ENCODE results near the gene DAD1.
"Not testable (repeated sequence)": the region's sequence is repeated elsewhere in the genome, so short reads cannot be mapped to it uniquely, and the experiment has no call there.

Gene DAD1

GRCh38 chr14:22556021-22556989 is 32.7 kb downstream of the DAD1 start:
- peak overlapping the region; percentile 29 to 64 for H3K4me3 ChIP-seq (ENCODE audit: low read depth in 1 of 2, low read length in 2 of 2)
- no peaks in the 10 kb centered on the region for H3K36me3 ChIP-seq (ENCODE audit: insufficient read depth, low read length)
- no peaks in the 10 kb centered on the region for H3K9me3 ChIP-seq (ENCODE audit: low read length)
- H3K27me3 ChIP-seq (ENCODE audit: control insufficient read depth in 1 of 2, insufficient read depth in 2 of 2, low read length in 2 of 2): no peaks in the 10 kb centered on the region
- H3K27ac ChIP-seq (ENCODE audit: low read depth, low read length): peak overlapping the region; percentile 12
- H3K9ac ChIP-seq (ENCODE audit: low read length): peak overlapping the region; percentile 33
- peaks cover 6% of the 10 kb centered on the region for H3K4me1 ChIP-seq (ENCODE audit: insufficient read depth, low read length)

GRCh38 chr14:22555384-22556011 is 33.5 kb downstream of the DAD1 start:
- no peak overlapping the region for H3K9ac ChIP-seq (ENCODE audit: low read length)
- H3K36me3 ChIP-seq (ENCODE audit: insufficient read depth, low read length): no peaks in the 10 kb centered on the region
- H3K9me3 ChIP-seq (ENCODE audit: low read length): no peaks in the 10 kb centered on the region
- H3K4me1 ChIP-seq (ENCODE audit: insufficient read depth, low read length): peaks cover 11% of the 10 kb centered on the region
- no peak overlapping the region for H3K4me3 ChIP-seq (ENCODE audit: low read depth in 1 of 2, low read length in 2 of 2)
- H3K27me3 ChIP-seq (ENCODE audit: control insufficient read depth in 1 of 2, insufficient read depth in 2 of 2, low read length in 2 of 2): no peaks in the 10 kb centered on the region
- no peak overlapping the region for H3K27ac ChIP-seq (ENCODE audit: low read depth, low read length)

- Histone ChIP-seq H3K4me1 (ENCODE audit: insufficient read depth, low read length) (peaks cover 16% of the 10 kb centered on the region), H3K9ac (ENCODE audit: low read length) (no peak overlapping the region), H3K27ac (ENCODE audit: low read depth, low read length) (no peak overlapping the region)
These were observed 34.3 kb downstream of the DAD1 start for GRCh38 chr14:22554498-22555383.

GRCh38 chr14:22553861-22554497 is 35.0 kb downstream of the DAD1 start:
- not testable (repeated sequence) for H3K27me3 ChIP-seq (ENCODE audit: control insufficient read depth in 1 of 2, insufficient read depth in 2 of 2, low read length in 2 of 2); H3K36me3 ChIP-seq (ENCODE audit: insufficient read depth, low read length); H3K9me3 ChIP-seq (ENCODE audit: low read length); H3K4me3 ChIP-seq (ENCODE audit: low read depth in 1 of 2, low read length in 2 of 2); H3K27ac ChIP-seq (ENCODE audit: low read depth, low read length); H3K9ac ChIP-seq (ENCODE audit: low read length)
- H3K4me1 ChIP-seq (ENCODE audit: insufficient read depth, low read length): peaks cover 16% of the 10 kb centered on the region

More at GRCh38 chr14:22554498-22555383, 34.3 kb downstream of the DAD1 start:
- no peaks in the 10 kb centered on the region for H3K9me3 ChIP-seq (ENCODE audit: low read length)
- no peaks in the 10 kb centered on the region for H3K27me3 ChIP-seq (ENCODE audit: control insufficient read depth in 1 of 2, insufficient read depth in 2 of 2, low read length in 2 of 2)
- no peaks in the 10 kb centered on the region for H3K36me3 ChIP-seq (ENCODE audit: insufficient read depth, low read length)
- no peak overlapping the region for H3K4me3 ChIP-seq (ENCODE audit: low read depth in 1 of 2, low read length in 2 of 2)

- Histone ChIP-seq H3K27me3 (ENCODE audit: control insufficient read depth in 1 of 2, insufficient read depth in 2 of 2, low read length in 2 of 2) (no peaks in the 10 kb centered on the region), H3K4me3 (ENCODE audit: low read depth in 1 of 2, low read length in 2 of 2) (no peak overlapping the region), H3K9me3 (ENCODE audit: low read length) (no peaks in the 10 kb centered on the region), H3K27ac (ENCODE audit: low read depth, low read length) (no peak overlapping the region), H3K36me3 (ENCODE audit: insufficient read depth, low read length) (no peaks in the 10 kb centered on the region), H3K9ac (ENCODE audit: low read length) (no peak overlapping the region), H3K4me1 (ENCODE audit: insufficient read depth, low read length) (peaks cover 16% of the 10 kb centered on the region)
These were observed 35.6 kb downstream of the DAD1 start for GRCh38 chr14:22553445-22553844.

GRCh38 chr14:22552827-22553076 is 36.3 kb downstream of the DAD1 start:
- Histone ChIP-seq H3K4me3 (ENCODE audit: low read depth in 1 of 2, low read length in 2 of 2) (no peak overlapping the region), H3K27ac (ENCODE audit: low read depth, low read length) (no peak overlapping the region), H3K4me1 (ENCODE audit: insufficient read depth, low read length) (peaks cover 16% of the 10 kb centered on the region), H3K9ac (ENCODE audit: low read length) (no peak overlapping the region), H3K9me3 (ENCODE audit: low read length) (no peaks in the 10 kb centered on the region), H3K36me3 (ENCODE audit: insufficient read depth, low read length) (no peaks in the 10 kb centered on the region), H3K27me3 (ENCODE audit: control insufficient read depth in 1 of 2, insufficient read depth in 2 of 2, low read length in 2 of 2) (no peaks in the 10 kb centered on the region)

GRCh38 chr14:22552001-22552826 is 36.8 kb downstream of the DAD1 start:
- H3K9ac ChIP-seq (ENCODE audit: low read length): no peak overlapping the region
- H3K4me1 ChIP-seq (ENCODE audit: insufficient read depth, low read length): peaks cover 12% of the 10 kb centered on the region
- H3K27me3 ChIP-seq (ENCODE audit: control insufficient read depth in 1 of 2, insufficient read depth in 2 of 2, low read length in 2 of 2): no peaks in the 10 kb centered on the region
- no peak overlapping the region for H3K27ac ChIP-seq (ENCODE audit: low read depth, low read length)
- no peak overlapping the region for H3K4me3 ChIP-seq (ENCODE audit: low read depth in 1 of 2, low read length in 2 of 2)
- no peaks in the 10 kb centered on the region for H3K36me3 ChIP-seq (ENCODE audit: insufficient read depth, low read length)
- no peaks in the 10 kb centered on the region for H3K9me3 ChIP-seq (ENCODE audit: low read length)

- H3K4me3 ChIP-seq (ENCODE audit: low read depth in 1 of 2, low read length in 2 of 2): no peak overlapping the region
- H3K27me3 ChIP-seq (ENCODE audit: control insufficient read depth in 1 of 2, insufficient read depth in 2 of 2, low read length in 2 of 2): no peaks in the 10 kb centered on the region
- H3K4me1 ChIP-seq (ENCODE audit: insufficient read depth, low read length): peaks cover 18% of the 10 kb centered on the region
- H3K9ac ChIP-seq (ENCODE audit: low read length): no peak overlapping the region
- H3K36me3 ChIP-seq (ENCODE audit: insufficient read depth, low read length): no peaks in the 10 kb centered on the region
- no peak overlapping the region for H3K27ac ChIP-seq (ENCODE audit: low read depth, low read length)
- H3K9me3 ChIP-seq (ENCODE audit: low read length): no peaks in the 10 kb centered on the region
These were observed 37.4 kb downstream of the DAD1 start for GRCh38 chr14:22551605-22551997.

GRCh38 chr14:22549981-22550673 is 38.9 kb downstream of the DAD1 start:
- Histone ChIP-seq H3K27me3 (ENCODE audit: control insufficient read depth in 1 of 2, insufficient read depth in 2 of 2, low read length in 2 of 2) (no peaks in the 10 kb centered on the region), H3K36me3 (ENCODE audit: insufficient read depth, low read length) (no peaks in the 10 kb centered on the region), H3K27ac (ENCODE audit: low read depth, low read length) (no peak overlapping the region), H3K4me1 (ENCODE audit: insufficient read depth, low read length) (peaks cover 26% of the 10 kb centered on the region), H3K4me3 (ENCODE audit: low read depth in 1 of 2, low read length in 2 of 2) (no peak overlapping the region), H3K9ac (ENCODE audit: low read length) (no peak overlapping the region), H3K9me3 (ENCODE audit: low read length) (no peaks in the 10 kb centered on the region)

GRCh38 chr14:22549324-22549962 is 39.6 kb downstream of the DAD1 start:
- Histone ChIP-seq H3K36me3 (ENCODE audit: insufficient read depth, low read length) (no peaks in the 10 kb centered on the region), H3K4me1 (ENCODE audit: insufficient read depth, low read length) (peaks cover 26% of the 10 kb centered on the region), H3K9me3 (ENCODE audit: low read length) (no peaks in the 10 kb centered on the region), H3K27ac (ENCODE audit: low read depth, low read length) (no peak overlapping the region), H3K27me3 (ENCODE audit: control insufficient read depth in 1 of 2, insufficient read depth in 2 of 2, low read length in 2 of 2) (no peaks in the 10 kb centered on the region), H3K9ac (ENCODE audit: low read length) (no peak overlapping the region), H3K4me3 (ENCODE audit: low read depth in 1 of 2, low read length in 2 of 2) (no peak overlapping the region)
